GM19324 (cell line): ENCODE data around the gene BBX.
"Not testable (repeated sequence)": the region's sequence is repeated elsewhere in the genome, so short reads cannot be mapped to it uniquely, and the experiment has no call there.

ENCODE experiments used
- ATAC-seq: cut with Tn5 transposase; IDR thresholded peaks from one replicate; pipeline ENCODE4 v1.9.1; 2021; ENCODE audit warnings: mild to moderate bottlenecking, moderate library complexity; ENCODE audit not compliant: unreplicated experiment, low FRiP score

The BBX gene

GRCh38 chr3:107826727-107827126, 304.0 kb downstream of the BBX start:
- no peak for ATAC-seq

- ATAC-seq: no peak
These were observed 306.4 kb downstream of the BBX start for GRCh38 chr3:107829185-107829584.

- no peak for ATAC-seq
These were observed 308.8 kb downstream of the BBX start for GRCh38 chr3:107831590-107831989.

GRCh38 chr3:107833043-107833442, 310.3 kb downstream of the BBX start:
- no peak for ATAC-seq

GRCh38 chr3:107833722-107834416, 311.1 kb downstream of the BBX start:
- ATAC-seq: no peak

GRCh38 chr3:107835001-107835400, 312.2 kb downstream of the BBX start:
- not testable (repeated sequence) for ATAC-seq

GRCh38 chr3:107837895-107838612, 315.3 kb downstream of the BBX start:
- ATAC-seq: no peak

- no peak for ATAC-seq
These were observed 319.1 kb downstream of the BBX start for GRCh38 chr3:107841831-107842230.

- ATAC-seq: no peak
These were observed 320.2 kb downstream of the BBX start for GRCh38 chr3:107842940-107843339.

- ATAC-seq: no peak
These were observed 322.9 kb downstream of the BBX start for GRCh38 chr3:107845380-107846278.

- ATAC-seq: no peak
These were observed 323.6 kb downstream of the BBX start for GRCh38 chr3:107846279-107846852.

GRCh38 chr3:107847791-107848190, 325.0 kb downstream of the BBX start:
- ATAC-seq: no peak

- ATAC-seq: no peak
These were observed 325.7 kb downstream of the BBX start for GRCh38 chr3:107848351-107848915.

GRCh38 chr3:107850681-107851080, 327.9 kb downstream of the BBX start:
- ATAC-seq: no peak

GRCh38 chr3:107853821-107854220, 331.1 kb downstream of the BBX start:
- no peak for ATAC-seq

- ATAC-seq: no peak
These were observed 332.0 kb downstream of the BBX start for GRCh38 chr3:107854733-107855132.

GRCh38 chr3:107855710-107856109, 332.9 kb downstream of the BBX start:
- no peak for ATAC-seq

- ATAC-seq: no peak
These were observed 335.1 kb downstream of the BBX start for GRCh38 chr3:107857854-107858253.

GRCh38 chr3:107858876-107859275, 336.1 kb downstream of the BBX start:
- no peak for ATAC-seq
